HG03175 (cell line): Measurements from ENCODE around the gene NOTCH1.

Source experiments
- ATAC-seq: cut with Tn5 transposase; IDR thresholded peaks from one replicate; pipeline ENCODE4 v1.9.1; 2021; ENCODE audit warnings: mild to moderate bottlenecking, moderate library complexity; ENCODE audit not compliant: unreplicated experiment

NOTCH1 gene

GRCh38 chr9:136545965-136546696 lies at the start of gene NOTCH1:
Gene NOTCH1, minus strand, starts transcription at chr9:136546048. Its CDS starts 262 bp downstream, at chr9:136545786.
- ATAC-seq, result peak; percentile 71

GRCh38 chr9:136594492-136594891 lies 48.6 kb upstream of the NOTCH1 start:
- ATAC-seq, result no peak

GRCh38 chr9:136593581-136593980 lies 47.7 kb upstream of the NOTCH1 start:
- ATAC-seq, result no peak

- no peak for ATAC-seq
Observed at GRCh38 chr9:136592666-136593065, 46.8 kb upstream of the NOTCH1 start.

- ATAC-seq, result no peak
Observed at GRCh38 chr9:136590821-136591752, 45.2 kb upstream of the NOTCH1 start.

- ATAC-seq, result no peak
Observed at GRCh38 chr9:136589766-136590763, 44.2 kb upstream of the NOTCH1 start.

- ATAC-seq, result no peak
Observed at GRCh38 chr9:136588663-136589464, 43.0 kb upstream of the NOTCH1 start.

GRCh38 chr9:136587944-136588662 lies 42.3 kb upstream of the NOTCH1 start:
- no peak for ATAC-seq

- no peak for ATAC-seq
Observed at GRCh38 chr9:136587145-136587943, 41.5 kb upstream of the NOTCH1 start.

- no peak for ATAC-seq
Observed at GRCh38 chr9:136586391-136586953, 40.6 kb upstream of the NOTCH1 start.

GRCh38 chr9:136585531-136586120 lies 39.8 kb upstream of the NOTCH1 start:
- no peak for ATAC-seq

- ATAC-seq, result no peak
Observed at GRCh38 chr9:136584934-136585333, 39.1 kb upstream of the NOTCH1 start.

- ATAC-seq, result no peak
Observed at GRCh38 chr9:136584401-136584932, 38.6 kb upstream of the NOTCH1 start.

GRCh38 chr9:136582977-136583735 lies 37.3 kb upstream of the NOTCH1 start:
- ATAC-seq, result no peak

- no peak for ATAC-seq
Observed at GRCh38 chr9:136581614-136582447, 36.0 kb upstream of the NOTCH1 start.
